Kidney glomerular epithelial cell (primary cell): Measurements from ENCODE around the gene COL23A1.
"Not testable (repeated sequence)": the region's sequence is repeated elsewhere in the genome, so short reads cannot be mapped to it uniquely, and the experiment has no call there.

Experiments
- DNase-seq: peaks from one replicate; lab custom pipeline; 2025; lab: John Stamatoyannopoulos, UW

COL23A1 gene

DNA sequence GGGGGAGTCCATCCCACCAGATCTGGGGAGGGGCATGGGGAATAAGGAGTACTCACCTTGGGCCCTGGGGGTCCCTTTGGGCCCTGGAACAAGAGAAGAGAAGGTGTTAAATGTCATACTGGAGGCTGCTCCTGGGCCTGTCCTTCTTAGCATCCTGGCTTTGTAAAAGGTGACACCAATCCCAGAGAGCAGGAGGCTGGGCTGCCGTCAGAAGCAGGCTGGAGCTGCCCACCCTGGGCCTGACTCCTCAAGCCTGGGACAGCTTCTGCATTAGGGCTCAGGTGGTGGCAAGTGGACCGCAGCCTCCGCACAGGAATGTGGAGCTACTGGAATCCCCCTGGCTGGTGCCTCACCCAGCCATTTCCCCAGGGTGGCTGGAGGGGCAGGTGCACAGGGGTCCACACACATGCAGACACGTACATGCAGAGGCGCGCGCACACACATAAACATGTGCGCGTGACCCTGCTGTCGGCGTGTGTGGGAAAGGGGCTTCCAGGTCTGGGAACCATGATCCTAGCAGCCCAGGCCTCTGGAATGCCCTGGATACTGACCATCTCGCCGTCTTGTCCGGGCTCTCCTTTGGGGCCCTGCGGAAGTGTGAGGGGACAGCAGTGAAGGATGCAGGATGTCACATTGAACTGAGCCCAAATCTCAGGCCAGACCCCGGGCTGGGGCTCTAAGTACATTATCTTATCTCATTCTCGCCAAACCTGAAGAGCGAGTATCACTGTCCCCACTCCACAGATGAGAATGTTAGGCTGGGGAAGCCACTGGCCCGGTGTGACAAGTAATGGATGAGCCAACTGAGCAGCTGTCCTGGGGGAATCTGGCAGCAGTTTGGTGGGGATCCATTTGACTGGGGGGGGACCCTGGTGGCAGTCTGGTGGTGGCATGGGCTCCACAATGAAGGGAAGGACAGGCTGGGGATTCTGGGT lies 328.3 kb downstream of the COL23A1 start:
- no peak for DNase-seq

DNA sequence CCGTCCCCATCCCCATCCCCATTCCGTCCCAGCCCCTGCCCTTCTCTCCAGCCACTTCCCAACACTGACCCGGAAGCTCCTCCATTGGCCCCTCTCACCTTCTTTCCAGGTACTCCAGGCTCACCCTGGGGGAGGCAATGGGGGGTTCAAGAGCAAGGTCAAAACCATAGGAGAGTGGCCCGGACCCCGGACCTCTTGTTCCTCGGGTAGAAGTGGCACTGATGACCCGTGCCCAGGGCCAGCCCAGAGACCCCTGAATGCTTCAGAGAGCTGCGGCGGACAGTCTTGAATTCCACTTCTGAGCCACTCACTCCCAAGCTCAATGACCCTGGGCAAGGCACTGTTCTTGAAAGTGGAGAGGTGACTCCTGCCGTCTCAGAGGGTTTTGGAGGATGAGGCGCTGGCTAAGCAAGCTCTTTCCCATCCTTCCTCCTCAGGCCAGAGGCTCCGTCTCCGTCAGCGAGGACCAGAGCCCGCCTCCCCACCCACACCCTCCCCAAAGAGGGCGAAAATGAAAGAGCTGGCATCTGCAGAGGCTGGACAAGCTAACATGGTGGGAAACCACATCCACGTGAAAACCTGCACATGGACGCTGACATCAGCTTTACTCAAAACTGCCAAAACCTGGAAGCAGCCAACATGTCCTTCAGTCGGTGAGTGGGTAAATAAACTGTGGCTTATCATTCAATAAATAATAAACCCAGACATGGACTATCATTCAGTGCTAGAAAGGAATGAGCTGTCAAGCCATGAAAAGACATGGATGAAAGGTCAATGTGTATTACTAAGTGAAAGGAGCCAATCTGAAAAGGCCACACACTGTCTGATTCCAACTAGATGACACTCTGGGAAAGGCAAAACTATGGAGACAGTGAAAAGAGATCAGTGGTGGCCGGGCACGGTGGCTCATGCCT lies 330.3 kb downstream of the COL23A1 start:
- no peak for DNase-seq

DNA sequence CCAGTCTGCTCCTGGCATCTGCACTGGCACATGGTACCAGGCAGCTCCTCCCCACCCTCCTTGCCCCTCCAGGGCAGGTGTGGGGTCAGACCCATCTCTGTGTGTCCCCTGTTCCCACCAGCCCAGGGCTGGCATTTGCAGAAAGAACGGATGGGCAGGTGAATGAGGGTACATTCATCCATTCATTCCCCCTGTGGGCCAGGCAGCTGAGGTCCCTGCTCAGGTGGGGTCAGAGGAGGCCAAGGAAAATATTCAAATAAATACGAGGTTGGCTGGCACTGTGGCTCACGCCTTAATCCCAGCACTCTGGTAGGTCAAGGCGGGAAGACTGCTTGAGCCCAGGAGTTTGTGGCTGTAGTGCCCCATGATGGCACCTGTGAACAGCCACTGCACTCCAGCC lies 332.5 kb downstream of the COL23A1 start:
- DNase-seq: no peak

DNA sequence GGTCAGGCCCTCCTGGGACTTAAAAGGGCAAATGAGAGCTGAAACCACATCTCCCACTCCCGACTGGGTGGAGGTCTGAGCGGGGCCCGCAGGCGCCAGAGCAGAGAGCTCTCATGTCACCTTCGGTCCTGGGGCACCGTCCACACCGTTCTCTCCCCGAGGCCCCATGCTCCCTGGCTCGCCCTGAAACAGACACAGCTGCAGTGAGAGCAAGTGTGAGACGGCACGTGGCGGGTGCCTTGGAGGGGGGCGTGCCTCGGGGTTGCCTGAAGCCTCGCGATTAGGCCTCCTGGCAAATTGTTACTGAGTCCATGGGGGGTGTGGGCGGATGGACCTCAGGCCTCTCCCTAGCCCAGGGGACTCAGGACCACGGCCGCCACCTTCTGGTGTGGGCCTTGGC lies 333.4 kb downstream of the COL23A1 start:
- DNase-seq: no peak

DNA sequence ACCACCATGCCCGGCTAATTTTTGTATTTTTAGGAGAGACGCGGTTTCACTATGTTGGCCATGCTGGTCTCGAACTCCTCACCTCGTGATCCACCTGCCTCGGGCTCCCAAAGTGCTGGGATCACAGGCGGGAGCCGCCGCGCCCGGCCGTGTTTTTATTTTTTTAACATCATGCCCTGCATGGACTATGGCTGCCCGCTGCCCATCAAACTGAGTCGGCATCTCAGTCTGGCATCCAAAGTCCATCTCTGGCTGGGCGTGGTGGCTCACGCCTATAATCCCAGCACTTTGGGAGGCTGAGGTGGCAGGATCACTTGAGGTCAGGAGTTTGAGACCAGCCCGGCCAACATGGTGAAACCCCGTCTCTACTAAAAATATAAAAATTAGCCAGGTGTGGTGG lies 336.6 kb downstream of the COL23A1 start:
- not testable (repeated sequence) for DNase-seq

DNA sequence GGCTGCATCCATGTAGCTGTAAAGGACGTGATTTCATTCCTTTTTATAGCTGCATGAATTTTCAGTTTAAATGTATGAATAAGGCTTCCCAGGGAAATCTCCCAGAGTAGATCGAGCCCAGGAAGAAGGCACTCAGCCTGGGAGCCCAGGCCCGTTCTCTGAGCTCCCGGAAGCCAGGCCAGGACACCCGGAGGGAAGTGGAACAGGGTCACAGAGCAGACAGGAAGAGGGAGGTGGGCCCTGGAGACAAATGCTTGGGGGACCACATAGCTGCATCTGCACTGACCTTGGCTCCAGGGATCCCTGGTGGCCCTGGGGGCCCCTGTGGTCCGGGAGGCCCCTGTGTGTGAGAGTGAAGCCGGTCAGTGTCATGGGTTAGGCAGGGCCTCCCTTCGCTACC lies 337.9 kb downstream of the COL23A1 start:
- DNase-seq: no peak

DNA sequence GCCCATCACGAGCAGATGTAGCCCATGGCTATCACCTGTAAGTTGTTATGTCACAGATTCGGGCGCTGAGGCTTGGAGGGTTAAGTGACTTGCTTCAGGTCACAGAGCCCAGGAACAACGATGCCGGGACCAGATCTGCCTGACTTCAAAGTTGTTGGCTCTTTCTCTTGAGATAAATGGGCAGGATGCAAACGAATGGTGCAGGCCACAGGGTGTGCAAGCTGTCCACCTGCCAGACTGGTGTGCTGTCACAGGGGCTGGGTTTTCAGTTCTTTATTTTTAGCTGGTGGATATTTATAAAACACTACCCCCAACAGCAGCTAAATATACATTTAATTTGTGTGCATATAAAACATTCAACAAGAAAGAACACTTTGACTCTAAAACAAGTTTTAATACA lies 339.9 kb downstream of the COL23A1 start:
- DNase-seq: no peak

DNA sequence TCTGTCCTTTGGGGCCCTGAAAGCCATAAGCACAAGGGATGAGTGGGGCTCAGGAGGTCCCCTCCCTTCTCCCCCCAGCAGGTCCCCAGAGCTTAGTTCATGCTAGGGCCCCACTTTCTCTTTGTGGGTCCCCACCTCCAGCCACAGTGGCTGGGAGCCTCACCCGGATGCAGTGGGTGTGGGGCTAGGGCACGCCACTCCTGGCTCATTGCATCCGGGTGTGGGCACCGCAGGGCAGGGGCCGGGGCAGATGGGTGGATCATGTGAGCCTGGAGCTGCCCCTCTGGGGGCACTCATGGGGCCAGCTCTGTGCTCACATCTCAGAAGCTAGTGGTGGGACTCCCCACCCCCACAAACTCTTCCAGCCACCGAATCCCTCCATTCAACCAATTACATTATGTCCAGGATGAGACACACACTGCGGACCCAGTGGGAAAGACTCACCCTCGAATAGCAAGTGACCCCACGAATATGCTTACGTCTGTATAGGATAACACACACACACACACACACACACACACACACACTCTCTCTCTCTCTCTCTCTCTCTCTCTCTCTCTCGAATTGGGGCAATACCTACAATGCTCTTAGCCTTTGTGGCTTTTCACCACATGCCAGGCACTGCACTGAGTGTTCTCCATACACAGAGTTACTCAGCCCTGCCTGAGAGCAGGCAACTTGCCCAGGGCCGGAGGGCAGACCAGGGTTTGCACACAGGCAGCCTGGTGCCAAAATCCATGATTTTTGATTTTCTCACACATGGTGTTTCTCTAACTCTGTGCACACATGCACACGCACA lies 340.8 kb downstream of the COL23A1 start:
- DNase-seq: no peak

DNA sequence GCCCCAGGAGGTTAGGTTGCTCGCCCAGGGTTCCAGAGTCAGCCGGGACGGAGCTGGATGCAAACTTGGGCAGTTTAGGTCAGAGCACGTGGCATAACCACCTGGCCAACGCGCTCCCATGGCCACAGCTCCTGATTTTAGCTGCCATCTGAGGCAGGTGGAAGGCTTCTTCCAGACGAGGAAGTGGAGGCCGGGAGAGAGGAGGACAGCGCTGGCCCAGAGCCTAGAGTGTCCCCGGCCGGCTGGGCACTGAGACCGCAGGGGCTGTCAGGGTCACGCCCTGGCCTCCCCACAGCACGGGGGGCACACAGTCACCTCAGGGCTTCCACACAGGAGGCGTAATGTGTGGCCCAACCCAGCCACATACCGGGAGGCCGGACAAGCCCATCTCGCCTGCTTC lies 341.4 kb downstream of the COL23A1 start:
- no peak for DNase-seq

DNA sequence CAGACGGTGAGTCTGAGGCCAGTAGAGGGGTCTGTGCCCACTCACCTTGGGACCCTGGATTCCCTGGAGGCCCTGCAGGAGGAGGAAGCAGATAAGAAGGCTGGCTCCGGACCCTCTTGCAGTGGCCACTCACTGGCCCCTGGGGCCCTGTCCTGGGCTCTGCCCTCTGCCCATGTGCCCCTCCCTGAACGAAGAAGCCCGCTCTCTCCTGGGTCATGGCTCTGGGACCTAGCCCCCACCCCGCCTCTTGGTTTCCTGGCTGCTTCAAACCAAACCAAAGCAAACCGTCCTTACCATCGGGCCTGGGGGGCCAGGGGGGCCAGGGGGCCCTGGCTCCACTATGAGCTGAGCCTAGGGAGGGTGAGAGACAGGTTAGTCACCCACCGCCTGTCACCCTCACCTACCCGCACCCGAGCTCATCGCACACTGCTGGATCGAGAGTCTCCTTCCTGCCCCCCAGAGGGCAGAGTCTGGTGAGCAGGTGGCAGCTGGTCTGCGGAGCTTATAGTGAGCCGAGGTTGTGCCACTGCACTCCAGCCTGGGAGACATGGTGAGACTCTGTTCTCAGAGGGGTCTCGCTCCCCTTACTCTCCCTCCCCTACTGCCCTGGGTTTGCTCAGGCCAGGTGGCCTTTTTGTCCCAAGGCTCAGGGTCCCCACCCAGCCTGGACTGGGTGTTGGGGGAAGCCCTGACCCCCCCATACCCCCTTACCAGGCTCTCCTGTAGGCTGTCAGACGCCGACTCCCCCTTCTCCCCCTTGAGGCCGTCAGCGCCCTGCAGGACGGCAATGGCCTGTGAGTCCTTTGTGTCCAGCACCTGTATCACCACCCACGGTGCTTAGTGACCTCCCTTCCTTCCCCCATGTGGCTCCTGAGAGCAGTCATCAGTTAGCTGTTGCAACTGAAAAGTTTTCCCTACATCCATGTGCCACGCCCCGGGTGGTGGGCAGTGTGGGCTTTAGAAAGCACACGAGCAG lies 342.4 kb downstream of the COL23A1 start:
- DNase-seq: no peak

DNA sequence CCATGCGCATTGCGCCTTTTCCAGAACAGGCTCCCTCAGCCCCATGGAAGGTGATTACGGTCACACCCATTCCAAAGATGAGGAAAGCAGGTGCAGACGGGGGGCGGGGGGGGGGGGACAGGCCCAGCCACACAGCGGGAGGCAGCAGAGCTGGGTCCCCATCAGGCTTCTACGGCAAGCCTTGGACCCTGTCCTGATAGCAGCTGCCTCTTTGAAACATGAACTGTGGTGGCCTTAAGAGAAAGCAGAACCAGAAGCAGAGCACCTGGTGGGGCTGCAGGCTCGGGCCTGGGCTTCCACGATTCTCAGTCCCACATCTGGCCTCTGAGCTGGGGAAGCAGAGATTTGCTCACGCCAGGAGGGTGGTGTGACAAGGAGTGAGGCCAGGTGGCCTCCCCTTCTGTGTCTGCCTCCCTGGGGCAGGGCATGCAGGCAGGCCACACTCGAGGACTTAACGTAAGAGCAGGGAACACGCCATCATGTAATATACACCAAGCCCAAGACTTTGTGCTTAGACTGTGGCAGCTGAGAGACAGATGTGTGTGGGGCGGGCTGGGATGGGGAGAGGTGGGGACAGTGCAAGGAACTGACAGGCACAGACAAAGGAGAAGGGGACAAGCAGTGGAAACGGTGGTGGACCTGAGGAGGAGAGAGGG lies 343.4 kb downstream of the COL23A1 start:
- no peak for DNase-seq

DNA sequence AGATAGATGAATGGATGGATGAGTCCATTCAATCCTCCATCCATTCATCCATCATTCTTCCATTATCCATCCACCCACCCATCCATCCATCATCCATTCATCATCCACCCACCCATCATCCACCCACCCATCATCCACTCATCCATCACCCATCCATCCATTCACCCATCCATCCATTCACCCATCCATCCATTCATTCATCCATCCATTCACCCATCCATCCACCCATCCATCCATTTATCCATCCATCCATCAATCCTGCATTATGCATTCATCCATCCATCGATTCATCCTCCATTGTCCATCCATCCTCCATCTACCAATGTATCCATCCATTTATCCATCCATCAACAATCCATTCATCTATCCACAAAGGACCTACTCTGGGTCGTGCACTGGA lies 344.8 kb downstream of the COL23A1 start:
- DNase-seq: no peak

DNA sequence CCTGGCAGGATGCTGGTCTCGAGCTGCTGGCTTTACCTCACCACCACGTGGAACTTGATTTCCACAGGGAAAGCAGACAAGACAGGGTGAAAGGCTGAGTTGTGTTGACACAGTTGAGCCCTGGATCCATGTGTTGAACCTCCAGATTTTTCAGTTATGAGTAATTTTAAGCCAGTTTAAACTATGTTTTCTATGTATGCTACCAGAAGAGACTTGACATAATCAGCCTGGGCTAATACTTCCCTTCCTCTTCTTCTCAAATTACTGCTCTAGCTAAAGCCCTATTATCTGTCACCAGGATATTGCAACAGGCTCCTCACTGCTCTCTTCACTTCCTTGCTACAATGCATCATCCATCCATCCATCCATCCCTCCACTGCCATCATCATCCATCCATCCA lies 345.6 kb downstream of the COL23A1 start:
- no peak for DNase-seq

DNA sequence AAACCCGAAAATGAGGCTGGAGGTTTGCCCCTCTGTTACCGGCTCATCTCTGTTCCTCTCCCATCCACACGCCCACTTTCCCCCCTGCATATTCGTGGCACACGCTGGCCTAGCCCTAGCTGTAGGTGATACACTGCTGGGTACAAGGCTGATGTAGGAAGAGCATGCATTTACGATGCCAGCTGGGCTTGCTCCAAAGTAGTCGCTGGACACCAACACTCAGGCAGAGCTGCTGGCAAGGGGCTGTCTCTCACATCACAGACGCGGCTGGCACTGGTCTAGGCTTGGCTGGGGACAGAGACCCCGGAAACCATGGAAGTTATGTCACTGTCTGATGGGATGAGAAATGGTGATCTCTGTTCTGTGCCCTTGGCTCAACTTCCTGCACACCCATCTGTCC lies 347.8 kb downstream of the COL23A1 start:
- no peak for DNase-seq

DNA sequence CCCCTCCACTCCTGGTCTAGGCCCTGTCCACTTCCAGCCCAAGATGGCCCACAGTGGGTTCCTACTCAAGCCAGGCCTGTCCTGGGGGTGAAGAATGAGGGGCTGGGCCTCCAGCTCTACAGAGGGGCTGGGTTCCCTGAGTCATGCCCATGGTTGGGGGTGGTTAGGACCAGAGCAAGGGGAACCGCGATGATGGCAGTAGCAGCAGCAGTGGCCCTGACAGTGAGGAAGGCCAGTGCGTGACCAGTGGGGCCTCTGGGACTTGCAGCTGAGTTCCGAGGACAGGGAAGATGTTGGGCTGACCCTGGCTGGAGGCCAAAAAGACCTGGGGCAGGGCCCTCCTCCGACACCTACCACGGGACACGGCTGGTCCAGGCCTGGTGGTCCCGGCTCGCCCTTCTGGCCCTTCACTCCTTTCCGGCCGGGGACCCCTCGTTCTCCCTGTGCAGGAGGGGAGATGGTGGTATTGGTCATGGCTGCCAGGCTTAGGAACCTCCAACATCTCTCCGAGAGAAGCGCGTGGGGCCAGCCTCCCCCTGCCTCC lies 348.4 kb downstream of the COL23A1 start:
- DNase-seq: no peak

DNA sequence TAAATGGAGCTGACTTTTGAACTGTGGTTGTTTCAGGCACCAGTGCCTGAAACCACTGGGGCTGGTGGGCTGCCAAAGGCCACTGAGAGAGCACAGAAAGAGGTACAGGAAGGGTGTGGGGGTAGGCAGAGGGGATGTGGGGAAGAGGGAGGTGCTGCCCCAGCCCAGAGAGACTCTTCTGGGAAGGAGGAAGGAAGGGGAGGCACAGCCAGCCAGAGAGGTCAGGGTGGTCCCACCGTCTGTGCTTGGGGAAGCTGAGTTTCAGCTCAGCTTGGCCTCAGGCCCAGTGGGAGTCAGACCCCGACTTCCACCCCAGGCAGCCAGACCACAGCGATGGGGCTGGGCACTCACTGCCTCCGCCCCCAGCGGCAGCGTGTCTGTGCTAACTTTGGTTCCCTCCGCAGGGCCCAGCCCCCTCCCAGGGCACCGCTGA lies 348.9 kb downstream of the COL23A1 start:
- DNase-seq: no peak

DNA sequence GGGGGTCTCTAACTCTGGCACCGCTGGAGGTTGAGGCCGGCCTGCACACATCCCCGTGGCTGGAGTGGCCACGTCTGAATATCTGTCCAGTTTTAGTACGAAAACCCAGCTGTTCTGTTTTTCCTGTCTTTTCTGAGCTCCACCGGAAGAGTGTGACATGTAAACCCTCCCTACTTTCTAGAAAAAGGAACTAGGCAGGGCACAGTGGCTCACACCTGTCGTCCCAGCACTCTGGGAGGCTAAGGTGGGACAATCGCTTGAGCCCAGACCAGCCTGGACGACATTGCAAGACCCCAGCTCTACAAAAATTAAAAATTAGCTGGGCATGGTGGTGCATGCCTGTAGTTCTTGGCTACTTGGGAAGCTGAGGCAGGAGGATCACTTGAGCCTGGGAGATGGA lies 349.4 kb downstream of the COL23A1 start:
- DNase-seq: no peak

DNA sequence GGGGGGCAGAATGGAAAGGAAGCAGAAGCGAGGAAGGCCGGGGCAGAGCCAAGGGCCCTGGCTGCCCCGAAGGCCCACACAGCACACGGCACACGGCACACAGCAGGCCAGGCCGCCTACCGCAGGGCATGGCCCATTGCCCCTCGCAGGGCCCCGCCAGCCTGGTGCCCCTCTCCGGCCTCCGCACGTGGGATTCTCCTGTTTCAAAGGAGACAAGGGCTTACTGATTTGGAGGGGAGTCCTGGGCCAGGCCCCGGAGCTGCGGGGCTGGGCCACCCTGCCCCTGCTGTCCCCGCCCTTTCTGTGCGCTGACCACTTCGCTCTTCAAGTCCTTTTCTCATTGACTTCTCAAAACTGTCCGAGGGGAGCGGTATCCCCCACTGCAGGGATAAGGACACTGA lies 349.9 kb downstream of the COL23A1 start:
- DNase-seq: no peak

DNA sequence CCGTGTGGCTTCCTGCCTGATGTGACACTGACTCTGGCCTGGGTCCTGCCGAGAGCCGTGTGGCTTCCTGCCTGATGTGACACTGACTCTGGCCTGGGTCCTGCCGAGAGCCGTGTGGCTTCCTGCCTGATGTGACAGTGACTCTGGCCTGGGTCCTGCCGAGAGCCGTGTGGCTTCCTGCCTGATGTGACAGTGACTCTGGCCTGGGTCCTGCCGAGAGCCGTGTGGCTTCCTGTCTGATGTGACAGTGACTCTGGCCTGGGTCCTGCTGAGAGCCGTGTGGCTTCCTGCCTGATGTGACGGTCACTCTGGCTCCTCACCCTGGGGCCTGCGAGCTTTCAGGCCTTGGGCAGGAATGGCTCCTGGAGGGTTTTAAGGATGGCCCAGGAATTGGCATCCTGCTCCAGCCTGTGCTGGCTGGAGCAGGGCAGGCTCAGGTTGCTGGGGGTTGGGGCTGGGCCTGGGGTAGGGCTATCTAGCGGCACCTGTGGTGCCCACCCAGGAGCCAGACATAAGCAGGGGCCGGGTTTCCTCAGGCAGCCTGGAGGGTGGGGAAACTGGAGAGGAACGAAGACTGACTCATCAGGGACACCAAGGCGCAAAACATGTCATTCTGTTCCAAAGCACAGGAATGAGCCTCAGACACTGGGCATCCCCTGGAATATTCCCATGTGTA lies 350.4 kb downstream of the COL23A1 start:
- DNase-seq: not testable (repeated sequence)
